SH-SY5Y (cell line): ENCODE results near the gene CPA4.

ENCODE experiments used
- GATA2 ChIP-seq: IDR thresholded peaks from 2 replicates; pipeline ENCODE4 v1.6.1; 2011; ENCODE audit warnings: mild to moderate bottlenecking, low read depth, low read length
- GATA3 ChIP-seq: IDR thresholded peaks from 2 replicates; pipeline ENCODE4 v1.6.1; 2011; ENCODE audit warnings: low read depth, mild to moderate bottlenecking, low read length, moderate library complexity

The CPA4 gene

GRCh38 chr7:130319541-130319940 lies 26.6 kb downstream of the CPA4 start:
- no peak for TF ChIP-seq GATA3
- TF ChIP-seq GATA2: no peak

- TF ChIP-seq GATA3: no peak
- no peak for TF ChIP-seq GATA2
Measured at GRCh38 chr7:130322615-130323014, 29.7 kb downstream of the CPA4 start.

DNA sequence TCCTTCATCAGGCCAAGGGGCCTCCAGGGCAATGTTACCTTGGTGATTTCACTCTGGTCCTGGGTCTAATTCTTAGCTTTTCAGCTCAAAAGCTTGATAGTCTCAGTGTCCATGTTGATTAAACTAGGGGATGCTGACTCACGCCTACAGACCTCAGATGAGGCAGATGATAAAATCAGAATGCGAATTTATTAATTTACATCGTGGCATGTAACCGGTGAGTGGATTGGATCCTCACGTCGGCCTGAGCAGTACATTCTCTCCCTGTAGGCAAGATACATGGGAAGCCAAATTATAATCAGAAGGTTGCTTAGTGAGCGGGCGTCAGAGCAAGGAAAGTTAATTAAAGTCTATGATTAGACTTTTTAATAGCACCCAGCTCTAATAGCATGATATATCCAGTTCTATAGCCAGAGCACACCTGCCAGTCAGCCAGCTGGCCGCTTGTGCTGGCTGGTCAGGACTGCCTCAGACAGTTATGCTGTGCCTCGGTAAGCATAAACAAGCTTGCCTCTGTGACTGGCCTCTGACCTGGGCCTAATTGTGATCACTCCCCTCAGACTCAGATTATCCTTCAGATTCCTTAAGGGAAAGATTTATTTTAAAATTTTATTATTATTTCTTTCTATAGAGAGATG lies 31.5 kb downstream of the CPA4 start:
- TF ChIP-seq GATA2 (peak; percentile 72), GATA3 (0 out of 2 replicates have a peak, but pooled peaks have one; percentile 31)

DNA sequence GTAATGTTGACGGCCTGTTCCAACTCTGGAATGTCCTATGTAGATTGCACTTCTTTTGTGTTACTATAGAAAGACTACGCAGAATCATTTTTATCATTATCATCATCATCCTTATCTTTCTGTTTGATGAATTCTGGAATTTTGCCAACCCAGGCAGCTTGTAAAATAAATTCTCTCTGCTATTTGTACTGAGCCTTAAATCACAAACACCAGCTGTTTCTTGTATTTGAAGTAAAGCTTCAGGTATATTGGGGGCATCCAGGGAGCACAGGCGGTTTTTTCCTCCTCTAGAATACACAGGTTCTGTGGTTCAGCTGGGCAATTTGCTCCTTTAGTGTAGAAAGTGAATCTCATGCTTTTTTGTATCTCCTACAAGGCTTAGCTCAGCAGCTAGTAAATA lies 36.7 kb downstream of the CPA4 start:
- peak; percentile 46 for TF ChIP-seq GATA2
- no peak for TF ChIP-seq GATA3

DNA sequence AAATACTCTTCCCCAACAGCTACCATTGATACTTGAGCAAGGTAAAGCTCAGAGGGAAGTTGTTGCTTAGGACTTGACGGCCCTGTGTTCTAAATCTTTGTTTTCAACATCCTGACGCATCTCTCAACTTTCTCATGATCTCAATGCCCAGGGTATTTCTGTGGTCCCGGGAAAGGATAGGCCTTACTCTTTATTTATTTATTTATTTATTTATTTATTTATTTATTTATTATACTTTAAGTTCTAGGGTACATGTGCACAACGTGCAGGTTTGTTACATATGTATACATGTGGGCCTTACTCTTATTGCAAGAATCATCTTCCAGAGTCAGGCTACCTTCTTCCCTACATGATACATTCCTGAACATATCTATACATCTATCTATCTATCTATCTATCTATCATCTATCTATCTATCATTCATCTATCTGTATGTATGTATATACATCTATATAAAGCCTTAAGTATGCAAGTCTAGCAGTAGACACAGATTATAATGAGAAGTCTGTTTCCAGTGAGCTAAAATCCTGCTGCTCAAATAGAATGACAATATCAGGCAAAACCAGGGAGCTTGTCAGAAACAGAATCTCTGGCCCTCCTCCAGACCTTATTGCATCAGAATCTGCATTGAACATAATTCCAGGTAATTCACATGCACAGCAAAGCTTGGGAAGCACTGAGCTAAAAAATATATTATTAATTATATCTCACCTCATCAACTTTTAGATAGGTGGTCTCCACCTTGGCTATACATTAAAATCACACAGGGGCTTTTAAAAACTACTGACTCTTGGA lies 39.5 kb downstream of the CPA4 start:
- TF ChIP-seq GATA3 (no peak), GATA2 (peak; percentile 76)

DNA sequence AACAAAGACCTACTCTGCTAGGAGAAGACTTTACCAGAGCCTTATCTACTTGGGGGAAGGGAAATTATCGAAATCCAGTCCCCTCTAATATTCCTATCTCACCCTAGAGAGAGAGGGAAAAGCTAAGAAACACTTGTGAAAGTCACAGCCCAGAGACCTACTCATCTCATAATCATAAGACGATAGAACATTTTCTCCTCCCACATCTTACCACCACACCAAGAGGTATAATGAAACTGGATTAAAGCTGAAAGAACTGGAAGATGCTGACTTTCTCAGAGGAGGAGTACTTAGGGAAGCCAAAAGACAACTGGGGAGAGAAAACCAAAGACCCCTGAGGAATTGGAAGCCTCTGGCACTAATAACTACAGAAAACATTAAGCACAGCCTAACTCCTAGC lies 40.9 kb downstream of the CPA4 start:
- TF ChIP-seq GATA3: no peak

GRCh38 chr7:130334274-130334673 lies 41.3 kb downstream of the CPA4 start:
- TF ChIP-seq GATA3: no peak
- no peak for TF ChIP-seq GATA2

DNA sequence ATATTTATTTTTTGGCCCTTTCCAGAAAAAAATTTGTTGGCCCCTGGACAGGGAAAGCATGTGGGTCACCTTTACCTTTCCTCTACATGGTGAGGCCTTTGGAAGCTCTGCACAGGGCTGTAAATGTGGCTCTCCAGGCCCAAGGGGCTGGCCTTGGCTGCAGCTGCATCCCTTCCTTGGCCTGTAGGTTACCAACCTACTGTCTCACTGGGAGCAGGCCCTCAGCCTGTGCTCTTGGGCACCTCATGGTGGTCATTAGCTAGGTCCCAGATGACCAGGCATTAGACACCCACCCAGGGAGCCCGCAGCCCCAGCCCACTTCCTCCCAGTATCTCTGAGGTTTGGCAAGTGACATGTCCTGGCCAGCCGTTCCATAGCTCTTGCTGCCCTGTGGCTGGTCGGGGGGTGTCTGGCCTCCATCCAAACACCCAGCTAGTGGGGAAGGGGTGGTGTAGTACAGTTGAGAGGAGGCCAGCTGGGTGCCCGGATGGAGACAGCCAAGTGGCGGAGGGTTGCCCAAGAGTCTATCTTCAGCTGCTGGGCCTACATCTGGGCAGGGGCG lies 44.5 kb downstream of the CPA4 start:
- TF ChIP-seq GATA2 (no peak), GATA3 (no peak)

GRCh38 chr7:130338233-130338632 lies 45.3 kb downstream of the CPA4 start:
- TF ChIP-seq GATA2 (no peak), GATA3 (no peak)

GRCh38 chr7:130341882-130342281 lies 48.9 kb downstream of the CPA4 start:
- TF ChIP-seq GATA2 (no peak), GATA3 (no peak)

DNA sequence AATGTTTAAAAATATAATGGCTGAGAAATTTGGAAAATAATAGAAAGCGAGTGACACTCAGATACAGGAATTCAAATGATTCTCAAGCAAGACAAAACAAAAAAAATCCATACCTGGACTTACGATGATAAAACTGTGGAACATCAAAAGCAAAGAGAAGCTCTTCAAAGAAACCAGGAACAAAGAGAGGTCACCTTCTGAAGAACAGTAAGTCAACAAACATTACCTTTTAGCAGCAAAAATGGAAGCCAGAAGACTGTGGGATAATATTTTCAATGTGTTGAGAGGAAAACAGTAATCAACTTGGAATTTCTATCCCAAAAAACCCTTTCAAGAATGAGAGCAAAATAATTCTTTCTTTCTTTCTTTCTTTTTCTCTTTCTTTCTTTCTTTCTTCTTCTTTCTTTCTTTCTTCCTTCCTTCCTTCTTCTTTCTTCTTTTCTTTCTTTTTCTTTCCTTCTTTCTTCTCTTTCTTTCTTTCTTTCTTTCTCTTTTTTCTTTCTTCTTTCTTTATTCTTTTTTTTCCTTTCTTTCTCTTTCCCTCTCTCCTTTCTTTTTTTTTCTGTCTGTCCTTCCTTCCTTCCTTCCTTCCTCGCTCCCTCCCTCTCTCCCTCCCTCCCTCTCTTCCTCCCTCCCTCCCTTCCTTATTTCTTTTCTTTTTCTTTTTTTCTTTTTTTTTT lies 49.9 kb downstream of the CPA4 start:
- no peak for TF ChIP-seq GATA2
- no peak for TF ChIP-seq GATA3

- TF ChIP-seq GATA3 (no peak), GATA2 (no peak)
Measured at GRCh38 chr7:130344271-130344866, 51.4 kb downstream of the CPA4 start, which contains the start of gene CPA5. TSS of gene CPA5 (plus strand) at chr7:130344816. CDS start at chr7:130346486, 1,670 bp downstream.

DNA sequence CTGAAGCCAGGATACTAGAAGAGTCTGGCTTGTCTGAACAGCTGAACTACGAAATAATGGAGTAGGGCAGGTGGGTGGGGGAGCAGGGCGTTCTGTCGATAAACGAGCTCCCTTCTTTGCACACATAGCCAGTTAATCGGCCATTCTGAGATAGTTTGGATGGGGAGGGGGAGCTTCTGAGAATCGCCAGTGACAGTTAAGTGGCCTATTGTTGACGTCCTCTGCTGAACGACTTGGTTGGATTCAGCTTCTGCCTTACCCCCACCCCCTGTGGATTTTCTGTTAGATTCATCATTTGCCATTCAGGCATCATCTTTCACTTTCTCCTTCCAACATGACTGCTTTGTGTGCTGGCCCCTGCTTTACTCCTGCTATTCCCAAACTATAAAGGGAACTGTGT lies 52.2 kb downstream of the CPA4 start:
- TF ChIP-seq GATA2 (no peak), GATA3 (no peak)

GRCh38 chr7:130345725-130346124 lies 52.8 kb downstream of the CPA4 start:
- no peak for TF ChIP-seq GATA2
- TF ChIP-seq GATA3: no peak

- TF ChIP-seq GATA2 (no peak), GATA3 (no peak)
Measured at GRCh38 chr7:130346177-130346905, 53.4 kb downstream of the CPA4 start.

GRCh38 chr7:130346941-130347340 lies 54.0 kb downstream of the CPA4 start:
- TF ChIP-seq GATA2: no peak
- TF ChIP-seq GATA3: no peak
